Measurements from ENCODE around the gene RLF. TPM values are rescaled to one million over a fixed set of nuclear protein-coding genes. Genes with fewer than 3 reads are reported as not detected.

Gene RLF
- total RNA-seq, 4 donors from 2014 or later, result 17.9 to 68.0 (median 28.9) TPM

DNA sequence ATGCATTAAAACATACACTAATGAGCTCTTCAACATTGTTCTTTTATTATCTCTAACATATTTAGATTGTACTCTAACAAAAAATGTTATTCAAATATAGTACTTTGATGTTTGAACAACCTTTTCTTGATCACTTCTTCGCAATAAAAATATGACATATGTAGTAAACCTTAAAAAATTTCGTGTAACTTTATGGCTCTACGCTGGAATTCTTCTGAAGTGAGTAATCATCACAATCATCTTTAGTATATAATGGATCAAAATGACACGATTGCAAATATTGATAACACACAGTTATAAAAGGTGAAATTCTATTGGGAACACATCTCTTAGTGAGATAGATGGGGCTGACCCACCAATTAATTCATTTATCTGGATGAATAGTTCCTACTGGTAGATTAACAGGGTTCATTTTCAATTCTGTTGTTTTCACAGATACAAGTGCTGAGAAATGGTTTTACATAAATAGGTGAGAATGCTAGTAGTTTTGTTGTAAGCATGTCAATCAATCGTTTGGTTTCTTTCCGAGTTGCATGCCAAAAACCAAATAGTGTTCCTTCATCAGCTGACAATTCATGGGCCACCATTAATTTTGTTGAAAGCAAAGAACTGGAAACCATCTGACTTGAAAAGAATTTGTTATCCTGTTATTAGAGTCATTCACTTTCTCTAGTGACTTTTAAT lies 95.4 kb downstream of the RLF start:
- intact Hi-C loops (cut with DNase I; ENCODE audit: low total_unique reads), result no loop called here
- H3K4me1 ChIP-seq, result peaks cover 0 to 5% of the 10 kb centered on the region in 2 donors

DNA sequence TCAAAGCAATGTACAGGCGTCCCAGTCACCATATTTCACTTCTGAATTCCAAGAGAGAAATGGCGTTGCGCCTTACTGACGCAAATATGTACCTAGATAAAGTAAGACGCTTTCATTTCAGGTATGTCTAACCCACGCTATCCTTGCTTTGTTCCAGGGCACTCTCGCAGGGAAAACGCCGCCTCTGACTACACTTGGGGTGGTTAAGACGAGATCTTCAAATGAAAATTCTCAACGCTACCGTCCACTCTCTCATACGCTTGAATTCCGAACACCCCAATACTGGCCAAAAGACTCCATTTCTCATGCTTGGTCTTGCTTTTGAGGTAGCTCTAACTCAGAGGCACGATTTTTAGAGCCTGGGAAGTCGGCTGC lies 96.1 kb downstream of the RLF start:
- Histone ChIP-seq H3K4me1 (peaks cover 0 to 5% of the 10 kb centered on the region in 2 donors), H3K27ac (peak overlapping the region; percentile 95), H3K27me3 (no peaks in the 10 kb centered on the region), H3K4me3 (peak overlapping the region; percentile 72 to 75), H3K9me3 (no peaks in the 10 kb centered on the region), H3K36me3 (no peaks in the 10 kb centered on the region)
- intact Hi-C loops (cut with DNase I; ENCODE audit: low total_unique reads), result no loop called here
- peak in 1 of 2 donors; percentile 24 for DNase-seq
- TF ChIP-seq, protein P1, sequence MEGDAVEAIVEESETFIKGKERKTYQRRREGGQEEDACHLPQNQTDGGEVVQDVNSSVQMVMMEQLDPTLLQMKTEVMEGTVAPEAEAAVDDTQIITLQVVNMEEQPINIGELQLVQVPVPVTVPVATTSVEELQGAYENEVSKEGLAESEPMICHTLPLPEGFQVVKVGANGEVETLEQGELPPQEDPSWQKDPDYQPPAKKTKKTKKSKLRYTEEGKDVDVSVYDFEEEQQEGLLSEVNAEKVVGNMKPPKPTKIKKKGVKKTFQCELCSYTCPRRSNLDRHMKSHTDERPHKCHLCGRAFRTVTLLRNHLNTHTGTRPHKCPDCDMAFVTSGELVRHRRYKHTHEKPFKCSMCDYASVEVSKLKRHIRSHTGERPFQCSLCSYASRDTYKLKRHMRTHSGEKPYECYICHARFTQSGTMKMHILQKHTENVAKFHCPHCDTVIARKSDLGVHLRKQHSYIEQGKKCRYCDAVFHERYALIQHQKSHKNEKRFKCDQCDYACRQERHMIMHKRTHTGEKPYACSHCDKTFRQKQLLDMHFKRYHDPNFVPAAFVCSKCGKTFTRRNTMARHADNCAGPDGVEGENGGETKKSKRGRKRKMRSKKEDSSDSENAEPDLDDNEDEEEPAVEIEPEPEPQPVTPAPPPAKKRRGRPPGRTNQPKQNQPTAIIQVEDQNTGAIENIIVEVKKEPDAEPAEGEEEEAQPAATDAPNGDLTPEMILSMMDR (IDR thresholded peaks at IDR 0.05), result no peak
- TF ChIP-seq POLR2A (IDR thresholded peaks at IDR 0.05), result no peak

More for the DNA sequence above, 95.4 kb downstream of the RLF start:
- Histone ChIP-seq H3K9me3 (no peaks in the 10 kb centered on the region), H3K27me3 (no peaks in the 10 kb centered on the region), H3K4me3 (peak overlapping the region; percentile 72 to 75), H3K36me3 (no peaks in the 10 kb centered on the region), H3K27ac (peak overlapping the region; percentile 95)
- DNase-seq, result no peak
- TF ChIP-seq POLR2A (IDR thresholded peaks at IDR 0.05), result no peak
- TF ChIP-seq, protein P1 (IDR thresholded peaks at IDR 0.05), result no peak

DNA sequence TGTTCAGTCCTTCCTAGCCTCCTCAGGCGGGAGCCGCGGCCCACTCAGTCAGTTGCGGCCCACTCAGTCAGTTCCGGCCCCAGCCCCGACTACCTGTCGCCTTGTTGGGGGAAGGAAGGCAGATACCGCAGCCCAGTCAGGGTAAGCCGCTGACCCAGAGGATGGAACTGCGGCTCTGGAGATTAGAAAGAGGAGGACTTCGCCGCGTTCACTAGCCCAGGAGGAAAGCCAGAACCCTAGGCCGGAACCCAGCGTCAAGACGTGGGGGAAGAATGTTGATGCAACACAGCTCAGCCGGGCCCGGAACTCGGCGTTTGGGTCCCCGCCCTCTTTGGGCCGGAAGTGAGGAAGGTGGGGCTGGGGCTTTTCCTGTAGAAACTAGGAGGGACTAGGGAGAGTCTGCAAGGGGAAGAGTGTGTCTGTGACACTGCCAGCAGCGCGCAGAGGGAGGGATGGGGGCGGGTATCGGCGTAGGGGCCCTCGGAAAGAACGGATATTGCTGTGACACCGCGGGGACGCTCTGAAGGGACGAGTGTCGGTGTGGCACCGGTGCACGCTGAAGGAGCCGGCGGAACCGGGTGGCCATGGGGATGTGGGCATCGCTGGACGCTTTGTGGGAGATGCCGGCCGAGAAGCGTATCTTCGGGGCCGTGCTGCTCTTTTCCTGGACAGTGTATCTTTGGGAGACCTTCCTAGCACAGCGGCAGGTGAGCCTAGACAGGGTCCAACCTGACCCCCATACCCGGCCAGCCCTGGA lies 96.7 kb downstream of the RLF start, which contains the start of gene ZMPSTE24:
ZMPSTE24 (plus strand) TSS at position 549 of the 757 bp plus-strand sequence; CDS start at position 585, 36 bp downstream.
- Histone ChIP-seq H3K27ac (peak within 1 kb of the TSS; percentile 95), H3K36me3 (no peaks in the 10 kb centered on the region), H3K9me3 (no peaks in the 10 kb centered on the region), H3K4me3 (peak within 1 kb of the TSS; percentile 72 to 75), H3K27me3 (no peaks in the 10 kb centered on the region), H3K4me1 (peaks cover 0 to 5% of the 10 kb centered on the region in 2 donors)
- intact Hi-C loops (cut with DNase I; ENCODE audit: low total_unique reads), result no loop called here
- DNase-seq, result peak; percentile 93 to 94
- TF ChIP-seq POLR2A (IDR thresholded peaks at IDR 0.05), result peak; percentile 40 to 52
- TF ChIP-seq, protein P1 (IDR thresholded peaks at IDR 0.05), result peak in 2 of 4 experiments; percentile 9 to 15

DNA sequence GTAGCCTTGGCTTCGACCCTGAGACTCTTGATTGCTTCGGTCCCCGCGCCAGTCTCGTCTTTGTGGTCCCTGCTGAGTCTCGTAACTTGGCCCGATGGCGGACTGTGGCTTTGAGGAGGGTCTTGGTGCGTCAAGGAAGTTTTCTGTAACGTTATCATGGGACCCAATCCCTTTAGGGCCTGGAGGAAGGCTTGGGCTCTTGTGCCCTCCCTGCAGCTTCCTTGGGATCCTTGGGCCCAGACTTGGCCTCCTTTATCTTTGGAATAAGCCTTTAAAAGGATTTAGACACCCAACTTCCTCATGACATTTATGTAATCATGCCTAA lies 97.2 kb downstream of the RLF start:
- Histone ChIP-seq H3K4me1 (peaks cover 0 to 5% of the 10 kb centered on the region in 2 donors), H3K36me3 (no peaks in the 10 kb centered on the region), H3K4me3 (peak overlapping the region; percentile 72 to 75), H3K27ac (peak overlapping the region; percentile 95), H3K9me3 (no peaks in the 10 kb centered on the region), H3K27me3 (no peaks in the 10 kb centered on the region)
- intact Hi-C loops (cut with DNase I; ENCODE audit: low total_unique reads), result no loop called here
- TF ChIP-seq, protein P1 (IDR thresholded peaks at IDR 0.05), result no peak
- no peak for DNase-seq

DNA sequence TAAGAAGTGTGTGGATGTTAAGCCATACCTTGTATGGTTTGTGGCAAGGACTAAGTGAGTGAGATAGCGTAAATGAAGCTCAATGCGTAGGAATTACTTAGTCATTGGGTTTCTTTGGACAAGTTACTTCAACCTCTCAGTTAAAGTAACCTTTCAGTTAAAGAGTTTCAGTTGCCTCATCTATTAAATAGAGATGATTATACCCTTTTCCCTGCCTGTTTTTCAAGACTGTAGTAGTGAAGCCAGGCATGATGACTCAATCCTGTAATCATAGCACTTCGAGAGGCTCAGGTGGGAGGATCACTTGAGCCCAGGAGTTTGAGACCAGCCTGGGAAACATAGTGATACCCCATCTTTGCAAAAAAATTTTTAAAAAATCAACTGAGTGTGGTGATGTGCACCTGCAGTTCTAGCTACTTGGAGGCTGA lies 103.2 kb downstream of the RLF start:
- H3K9me3 ChIP-seq, result no peaks in the 10 kb centered on the region
- no peaks in the 10 kb centered on the region for H3K36me3 ChIP-seq
- H3K4me1 ChIP-seq, result peaks cover 6 to 12% of the 10 kb centered on the region in 2 donors
- H3K4me3 ChIP-seq, result no peak overlapping the region
- H3K27ac ChIP-seq, result peak overlapping the region in 1 of 2 donors; percentile 1
- intact Hi-C loops (cut with DNase I; ENCODE audit: low total_unique reads), result no loop called here
- no peaks in the 10 kb centered on the region for H3K27me3 ChIP-seq
- no peak for TF ChIP-seq POLR2A (IDR thresholded peaks at IDR 0.05)
- TF ChIP-seq, protein P1 (IDR thresholded peaks at IDR 0.05), result no peak
- DNase-seq, result no peak
